GM10266 (cell line): Measurements from ENCODE around the gene SYNGR1.

Experiments
- DNase-seq: peaks from one replicate; pipeline ENCODE4 v3.0.0; 2012; ENCODE audit errors: extremely low spot score
- TF ChIP-seq, protein P1 (sequence below): IDR thresholded peaks from 2 replicates; pipeline ENCODE4 v1.5.1; 2012; ENCODE audit warnings: mild to moderate bottlenecking, low read depth; ENCODE audit not compliant: control insufficient read depth, insufficient read depth; ENCODE audit errors: missing control alignments

SYNGR1 gene

DNA sequence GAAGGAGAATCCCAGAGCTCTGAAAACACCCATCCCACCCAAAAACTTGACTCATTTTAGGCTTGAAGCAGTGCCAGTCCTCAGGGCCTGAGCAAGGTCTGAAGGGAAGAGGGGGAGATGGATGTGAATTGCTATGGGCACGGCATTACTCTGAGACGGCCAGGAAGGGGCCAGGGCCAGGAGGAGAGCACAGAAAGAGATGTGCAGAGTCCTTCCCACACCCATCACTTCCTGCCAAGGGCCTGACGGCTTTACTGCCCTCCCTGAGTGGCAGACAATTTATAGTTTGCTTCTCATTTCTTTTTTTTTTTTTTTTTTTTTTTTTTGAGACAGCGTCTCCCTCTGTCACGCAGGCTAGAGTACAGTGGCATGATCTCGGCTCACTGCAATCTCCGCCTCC is 72.3 kb downstream of the SYNGR1 start:
- TF ChIP-seq, protein P1, sequence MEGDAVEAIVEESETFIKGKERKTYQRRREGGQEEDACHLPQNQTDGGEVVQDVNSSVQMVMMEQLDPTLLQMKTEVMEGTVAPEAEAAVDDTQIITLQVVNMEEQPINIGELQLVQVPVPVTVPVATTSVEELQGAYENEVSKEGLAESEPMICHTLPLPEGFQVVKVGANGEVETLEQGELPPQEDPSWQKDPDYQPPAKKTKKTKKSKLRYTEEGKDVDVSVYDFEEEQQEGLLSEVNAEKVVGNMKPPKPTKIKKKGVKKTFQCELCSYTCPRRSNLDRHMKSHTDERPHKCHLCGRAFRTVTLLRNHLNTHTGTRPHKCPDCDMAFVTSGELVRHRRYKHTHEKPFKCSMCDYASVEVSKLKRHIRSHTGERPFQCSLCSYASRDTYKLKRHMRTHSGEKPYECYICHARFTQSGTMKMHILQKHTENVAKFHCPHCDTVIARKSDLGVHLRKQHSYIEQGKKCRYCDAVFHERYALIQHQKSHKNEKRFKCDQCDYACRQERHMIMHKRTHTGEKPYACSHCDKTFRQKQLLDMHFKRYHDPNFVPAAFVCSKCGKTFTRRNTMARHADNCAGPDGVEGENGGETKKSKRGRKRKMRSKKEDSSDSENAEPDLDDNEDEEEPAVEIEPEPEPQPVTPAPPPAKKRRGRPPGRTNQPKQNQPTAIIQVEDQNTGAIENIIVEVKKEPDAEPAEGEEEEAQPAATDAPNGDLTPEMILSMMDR: no peak
- DNase-seq: no peak

DNA sequence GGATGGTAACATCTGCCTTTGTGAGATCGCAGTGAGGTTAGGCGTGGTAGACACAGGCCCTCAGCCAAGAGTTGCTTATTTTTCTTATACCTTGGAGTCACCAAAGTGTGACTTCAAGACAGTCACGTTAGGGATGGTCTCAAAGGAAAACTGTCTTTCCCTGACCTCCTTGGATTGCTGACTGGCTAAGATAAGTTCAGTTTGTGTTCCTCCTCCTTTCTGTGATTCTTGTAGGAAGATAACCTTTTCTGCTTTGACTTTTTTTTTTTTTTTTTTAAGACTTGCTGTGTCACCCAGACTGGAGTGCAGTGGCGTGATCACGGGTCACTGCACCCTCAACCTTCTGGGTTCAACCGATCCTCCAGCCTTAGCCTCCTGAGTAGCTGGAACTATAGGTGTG is 72.9 kb downstream of the SYNGR1 start:
- TF ChIP-seq, protein P1: no peak
- no peak for DNase-seq

DNA sequence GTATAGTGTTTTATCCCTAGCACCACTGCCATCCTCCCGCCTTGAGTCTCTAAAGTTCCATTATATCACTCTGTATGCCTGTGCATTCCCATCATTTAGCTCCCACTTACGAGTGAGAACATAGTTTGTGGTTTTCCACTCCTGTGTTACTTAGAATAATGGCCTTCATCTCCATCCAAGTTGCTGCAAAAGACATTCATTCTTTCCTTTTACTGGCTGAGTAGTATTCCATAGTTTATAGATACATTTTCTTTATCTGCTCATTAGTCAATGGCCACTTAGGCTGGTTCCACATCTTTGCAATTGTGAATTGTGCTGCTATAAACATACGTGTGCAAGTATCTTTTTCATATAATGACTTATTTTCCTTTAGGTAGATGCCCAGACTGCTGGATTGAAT is 74.2 kb downstream of the SYNGR1 start:
- DNase-seq: no peak
- TF ChIP-seq, protein P1: no peak

DNA sequence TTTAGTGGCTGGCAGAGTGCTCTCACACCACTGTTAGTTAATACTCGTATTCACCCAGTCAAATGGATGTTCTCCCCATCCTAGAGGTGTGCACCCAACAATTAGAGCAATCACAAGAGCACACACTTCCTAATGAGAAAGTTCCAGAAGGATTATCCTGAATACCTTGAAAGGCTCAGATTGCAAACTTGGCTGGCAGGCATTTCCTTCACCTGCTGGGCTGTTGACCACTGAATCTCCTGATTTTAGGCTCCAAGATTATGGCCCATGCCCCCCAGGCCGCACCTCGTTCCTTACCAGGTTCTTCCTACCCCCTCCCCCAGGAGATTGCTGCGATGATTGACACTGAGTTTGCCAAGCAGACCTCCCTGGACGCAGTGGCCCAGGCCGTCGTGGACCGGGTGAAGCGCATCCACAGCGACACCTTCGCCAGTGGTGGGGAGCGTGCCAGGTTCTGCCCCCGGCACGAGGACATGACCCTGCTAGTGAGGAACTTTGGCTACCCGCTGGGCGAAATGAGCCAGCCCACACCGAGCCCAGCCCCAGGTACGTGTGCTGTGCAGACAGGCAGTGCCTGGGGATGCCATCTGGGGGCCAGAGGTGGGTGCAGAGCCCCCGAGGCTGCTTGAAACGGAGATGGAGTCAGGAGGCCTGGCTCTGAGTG is 76.7 kb downstream of the SYNGR1 start:
- TF ChIP-seq, protein P1: no peak
- no peak for DNase-seq

DNA sequence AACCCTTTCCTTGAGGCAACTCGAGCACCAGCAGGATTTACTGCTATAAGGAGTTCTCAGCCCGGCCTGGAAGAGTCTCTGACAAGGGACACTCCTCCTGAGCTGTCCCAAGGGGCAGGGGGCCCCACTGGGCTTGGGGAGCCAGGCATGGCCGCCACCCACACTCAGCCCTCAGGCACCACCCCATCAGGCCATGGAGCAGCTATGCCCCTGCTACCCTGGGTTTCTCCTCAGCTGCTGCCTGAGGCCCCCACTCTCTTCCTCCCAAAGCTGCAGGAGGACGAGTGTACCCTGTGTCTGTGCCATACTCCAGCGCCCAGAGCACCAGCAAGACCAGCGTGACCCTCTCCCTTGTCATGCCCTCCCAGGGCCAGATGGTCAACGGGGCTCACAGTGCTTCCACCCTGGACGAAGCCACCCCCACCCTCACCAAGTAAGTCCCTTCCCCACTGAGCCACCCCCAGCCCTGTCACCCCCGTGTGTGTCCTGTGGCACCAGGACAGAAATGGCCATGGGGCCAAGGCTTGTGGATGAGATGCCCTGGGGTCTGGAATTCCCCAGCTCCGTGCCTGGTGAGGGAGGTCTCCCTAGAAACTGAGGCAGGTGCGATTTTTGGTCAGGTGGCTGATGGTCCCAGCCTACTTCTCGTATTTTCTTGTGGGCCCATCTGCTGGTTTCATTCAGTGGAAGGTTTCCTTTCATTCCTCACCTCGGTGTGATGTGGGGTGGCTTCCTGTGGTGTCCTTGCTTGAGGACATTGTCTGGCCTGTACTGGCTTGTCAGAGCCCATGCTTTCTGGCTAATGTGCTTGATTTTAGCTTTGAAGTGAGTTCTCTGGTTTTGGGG is 78.2 kb downstream of the SYNGR1 start:
- TF ChIP-seq, protein P1: no peak
- DNase-seq: no peak

DNA sequence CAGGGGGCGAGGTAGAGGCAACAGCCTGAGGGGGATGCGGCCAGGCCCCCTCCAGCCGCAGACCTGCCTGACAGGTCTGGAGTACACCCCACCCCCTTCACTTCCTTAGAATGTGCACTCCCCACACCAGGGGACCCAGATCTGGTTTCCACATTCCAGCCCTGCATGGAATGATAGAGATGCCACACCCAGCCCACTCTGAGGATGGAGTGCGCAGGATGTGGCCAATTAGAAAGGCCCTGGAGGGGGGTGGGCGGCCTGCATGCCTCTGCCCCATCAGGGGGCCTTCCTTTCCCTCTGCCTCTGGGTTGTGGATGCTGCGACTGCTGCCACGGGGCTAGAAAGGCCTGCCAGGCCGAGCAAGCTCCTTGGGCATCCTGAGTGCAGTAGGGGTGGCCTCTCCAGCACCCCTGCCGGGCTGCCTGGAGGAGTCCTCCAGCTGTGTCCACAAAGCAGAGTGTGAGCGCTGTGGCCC is 78.8 kb downstream of the SYNGR1 start:
- TF ChIP-seq, protein P1: no peak

DNA sequence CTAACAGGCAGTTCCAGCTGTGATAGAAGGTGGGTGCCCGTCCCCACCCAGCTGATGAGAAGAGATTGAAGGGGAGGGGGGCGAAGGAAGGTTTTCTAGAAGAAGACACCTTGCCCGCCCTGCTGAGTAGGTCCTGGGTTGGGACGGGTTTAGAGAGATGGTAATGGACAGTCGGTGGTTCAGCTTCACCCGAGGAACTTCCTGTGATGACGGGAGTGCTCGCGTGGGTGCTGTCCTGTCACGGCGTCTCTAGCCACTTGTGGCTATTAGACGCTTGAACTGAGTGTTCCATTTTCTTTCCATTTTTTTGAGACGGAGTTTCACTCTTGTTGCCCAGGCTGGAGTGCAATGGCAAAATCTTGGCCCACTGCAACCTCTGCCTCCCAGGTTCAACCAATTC is 79.4 kb downstream of the SYNGR1 start:
- no peak for DNase-seq
- TF ChIP-seq, protein P1: no peak

More for the DNA sequence above, 78.8 kb downstream of the SYNGR1 start:
- DNase-seq: no peak
